Caco-2 (cell line): ENCODE data around the gene THSD8. TPM values are rescaled to one million over a fixed set of nuclear protein-coding genes. Genes with fewer than 3 reads are reported as not detected.
A peak's percentile ranks its signal among the peaks of the same experiment; 100 is the strongest.

Experiments
- BruUV-seq: library from RNA; stranded (reverse); fragments of 400-500 nt; replicated peaks from 2 replicates; lab custom pipeline; 2021; lab: Mats Ljungman, UMichigan
- CTCF ChIA-PET: fragments of 300-600 bp; sonication (Branson Sonifier 250); formaldehyde crosslinking; loops from one replicate; lab custom pipeline; 2022; ENCODE audit warnings: antibody characterized with exemption; lab: Charles Lee
- POLR2A ChIA-PET: fragments of 300-600 bp; sonication (Branson Sonifier 250); formaldehyde crosslinking; loops from one replicate; lab custom pipeline; 2022; ENCODE audit warnings: antibody characterized with exemption; lab: Charles Lee
- DNase-seq, 2 experiments: peaks; one replicate each; pipeline versions ENCODE4 v3.0.0 to v3.0.0-alpha.2; 2020 to 2022
- H3K27me3 ChIP-seq: replicated peaks from 2 replicates; pipeline ENCODE4 v1.6.0; 2011; ENCODE audit warnings: low read length; ENCODE audit not compliant: control insufficient read depth, insufficient read depth
- H3K36me3 ChIP-seq: 2 replicates; pipeline ENCODE4 v1.5.1; 2011; ENCODE audit warnings: low read length; ENCODE audit not compliant: control insufficient read depth, insufficient read depth
- H3K4me1 ChIP-seq: fragments of 250-450 bp; sonication (Bioruptor Pico); 2 replicates; pipeline ENCODE4 v1.5.1; 2020; ENCODE audit warnings: mild to moderate bottlenecking
- H3K4me3 ChIP-seq: 2 replicates; pipeline ENCODE4 v1.5.1; 2011; ENCODE audit warnings: low read depth, mild to moderate bottlenecking, control low read depth, low read length
- H3K9me3 ChIP-seq: fragments of 250-450 bp; sonication (Bioruptor Pico); 2 replicates; pipeline ENCODE4 v1.5.1; 2020; ENCODE audit warnings: mild to moderate bottlenecking, moderate library complexity
- H3K27ac Mint-ChIP-seq: one replicate; pipeline ENCODE4 v1.8.0; 2022; ENCODE audit warnings: mixed read lengths; ENCODE audit not compliant: unreplicated experiment
- H3K27me3 Mint-ChIP-seq: one replicate; pipeline ENCODE4 v1.8.0; 2022; ENCODE audit warnings: mixed read lengths; ENCODE audit not compliant: insufficient read depth, unreplicated experiment
- H3K36me3 Mint-ChIP-seq: one replicate; pipeline ENCODE4 v1.8.0; 2022; ENCODE audit warnings: mild to moderate bottlenecking, mixed read lengths; ENCODE audit not compliant: insufficient read depth, unreplicated experiment
- H3K4me1 Mint-ChIP-seq: one replicate; pipeline ENCODE4 v1.8.0; 2022; ENCODE audit warnings: low read depth, mixed read lengths; ENCODE audit not compliant: unreplicated experiment
- H3K4me3 Mint-ChIP-seq: one replicate; pipeline ENCODE4 v1.8.0; 2022; ENCODE audit warnings: mild to moderate bottlenecking, moderate library complexity, mixed read lengths; ENCODE audit not compliant: unreplicated experiment
- H3K9me3 Mint-ChIP-seq: one replicate; pipeline ENCODE4 v1.8.0; 2022; ENCODE audit warnings: mixed read lengths; ENCODE audit not compliant: unreplicated experiment
- intact Hi-C: fragments of 100-400 bp; cut with micrococcal nuclease; formaldehyde crosslinking; loops from one replicate; pipeline ENCODE4 v1.10.0; 2022; ENCODE audit not compliant: unreplicated experiment
- microRNA-seq: library from miRNA; unstranded; fragments of <30 nt; microRNA quantifications from one replicate; pipeline ENCODE4 v1.2.0, GENCODE V29; 2022
- total RNA-seq: library from RNA; stranded (reverse); gene quantifications from 2 replicates; pipeline ENCODE4 v1.2.3, GENCODE V29; 2022
- TF ChIP-seq, protein P1 (sequence below), 2 experiments: fragments of 200-600 bp in 1 of 2; IDR thresholded peaks; 1 replicate in 1 of 2; 2 replicates in 1 of 2; pipeline versions ENCODE4 v1.5.1 to v1.8.0; 2011 to 2022; ENCODE audit warnings: antibody characterized with exemption in 1 of 2, control low read depth in 1 of 2, inconsistent platforms in 1 of 2, low read depth in 1 of 2, low read length in 1 of 2, mild to moderate bottlenecking in 1 of 2, moderate library complexity in 1 of 2; ENCODE audit not compliant: insufficient read depth in 1 of 2, severe bottlenecking in 1 of 2, unreplicated experiment in 1 of 2

The THSD8 gene
- total RNA-seq, 1 experiment from 2014 or later = 25.9 TPM

DNA sequence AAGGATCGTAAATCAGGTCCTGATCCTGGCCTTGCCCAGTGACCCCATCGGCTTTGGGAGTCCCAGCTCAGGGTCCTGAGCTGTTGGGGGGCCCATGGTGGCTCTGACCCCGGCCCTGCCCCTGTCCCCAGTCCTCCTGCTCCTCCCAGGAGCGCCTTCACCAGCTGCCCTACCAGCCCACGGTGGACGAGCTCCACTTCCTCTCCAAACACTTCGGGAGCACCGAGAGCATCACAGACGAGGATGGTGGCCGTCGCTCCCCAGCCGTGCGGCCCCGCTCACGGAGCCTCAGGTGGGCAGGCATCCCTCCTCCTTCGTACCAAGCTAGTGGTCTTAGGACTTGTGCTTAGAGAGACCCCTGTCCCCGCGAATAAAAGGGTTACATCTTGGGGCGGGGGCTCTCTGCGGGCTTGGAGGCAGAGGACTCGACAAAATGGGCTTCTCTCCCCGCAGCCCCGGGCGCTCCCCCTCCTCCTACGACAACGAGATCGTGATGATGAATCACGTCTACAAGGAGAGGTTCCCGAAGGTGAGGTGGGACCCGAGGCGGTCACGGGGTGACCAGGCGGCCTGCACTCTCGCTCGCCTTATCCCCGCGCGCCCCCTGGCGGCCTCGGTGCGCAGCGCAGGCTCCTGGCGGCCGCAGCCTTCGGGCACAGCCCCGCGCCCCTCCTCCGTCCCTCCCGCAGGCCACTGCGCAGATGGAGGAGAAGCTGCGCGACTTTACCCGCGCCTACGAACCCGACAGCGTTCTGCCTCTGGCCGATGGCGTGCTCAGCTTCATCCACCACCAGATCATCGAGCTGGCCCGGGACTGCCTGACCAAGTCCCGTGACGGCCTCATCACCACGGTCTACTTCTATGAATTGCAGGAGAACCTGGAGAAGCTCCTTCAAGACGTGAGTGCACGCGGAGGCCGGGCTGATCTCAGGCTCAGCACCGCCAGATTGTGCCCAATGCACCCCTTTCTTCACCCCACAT, 45.6 kb downstream of the THSD8 start:
- DNase-seq = peak; percentile 83 to 95
- no peak overlapping the region for H3K27ac Mint-ChIP-seq
- H3K27me3 ChIP-seq = no peaks in the 10 kb centered on the region; the same call in 1 of the 2 replicates
- ChIA-PET CTCF (interaction anchor here (0.6 to 2.6 kb wide), 20 partner anchors 20 to 181 kb away, joined by 3 to 15 read pairs (median 4); partner anchors contain the start of genes GCDH, GET3, MAN2B1 and RNASEH2A), POLR2A (no interaction called here)
- TF ChIP-seq, protein P1, sequence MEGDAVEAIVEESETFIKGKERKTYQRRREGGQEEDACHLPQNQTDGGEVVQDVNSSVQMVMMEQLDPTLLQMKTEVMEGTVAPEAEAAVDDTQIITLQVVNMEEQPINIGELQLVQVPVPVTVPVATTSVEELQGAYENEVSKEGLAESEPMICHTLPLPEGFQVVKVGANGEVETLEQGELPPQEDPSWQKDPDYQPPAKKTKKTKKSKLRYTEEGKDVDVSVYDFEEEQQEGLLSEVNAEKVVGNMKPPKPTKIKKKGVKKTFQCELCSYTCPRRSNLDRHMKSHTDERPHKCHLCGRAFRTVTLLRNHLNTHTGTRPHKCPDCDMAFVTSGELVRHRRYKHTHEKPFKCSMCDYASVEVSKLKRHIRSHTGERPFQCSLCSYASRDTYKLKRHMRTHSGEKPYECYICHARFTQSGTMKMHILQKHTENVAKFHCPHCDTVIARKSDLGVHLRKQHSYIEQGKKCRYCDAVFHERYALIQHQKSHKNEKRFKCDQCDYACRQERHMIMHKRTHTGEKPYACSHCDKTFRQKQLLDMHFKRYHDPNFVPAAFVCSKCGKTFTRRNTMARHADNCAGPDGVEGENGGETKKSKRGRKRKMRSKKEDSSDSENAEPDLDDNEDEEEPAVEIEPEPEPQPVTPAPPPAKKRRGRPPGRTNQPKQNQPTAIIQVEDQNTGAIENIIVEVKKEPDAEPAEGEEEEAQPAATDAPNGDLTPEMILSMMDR (IDR thresholded peaks at IDR 0.05; ENCODE audit: insufficient read depth in 1 of 2, low read depth in 1 of 2, low read length in 1 of 2, severe bottlenecking in 1 of 2, unreplicated experiment in 1 of 2) = peak; percentile 81 to 98
- peak overlapping the region; percentile 25 for H3K4me3 ChIP-seq
- no peaks in the 10 kb centered on the region for H3K4me1 Mint-ChIP-seq
- H3K9me3 ChIP-seq = no peaks in the 10 kb centered on the region
- intact Hi-C loops = loop anchor here (5.0 kb wide), 1 partner anchor 85 kb away; no protein-coding TSS in a partner anchor
- no peaks in the 10 kb centered on the region for H3K27me3 Mint-ChIP-seq
- no TSS peak for BruUV-seq
- no peaks in the 10 kb centered on the region for H3K9me3 Mint-ChIP-seq
- no peaks in the 10 kb centered on the region for H3K4me1 ChIP-seq
- H3K4me3 Mint-ChIP-seq = peak overlapping the region; percentile 57
- H3K36me3 ChIP-seq = no peaks in the 10 kb centered on the region
- no peaks in the 10 kb centered on the region for H3K36me3 Mint-ChIP-seq

Small RNA genes lying within 50 kb of the gene (microRNA-seq; reads per million reads assigned to microRNA genes)
- gene MIR5684 (not detected), gene MIR6794 (not detected)

Other genes with a start within 250 kb of the THSD8 start
- gene ZNF490, start 191.3 kb upstream of the THSD8 start, total RNA-seq = 6.1 and 6.3 TPM in 2 replicates
- 15.2 and 18.9 TPM in 2 replicates for gene ZNF791, start 191.1 kb upstream of the THSD8 start, total RNA-seq
- 70.5 and 88.9 TPM in 2 replicates for gene MAN2B1, start 135.3 kb upstream of the THSD8 start, total RNA-seq
- 17.5 and 20.4 TPM in 2 replicates for gene WDR83, start 135.3 kb upstream of the THSD8 start, total RNA-seq
- 76.3 and 76.4 TPM in 2 replicates for gene DHPS, start 120.2 kb upstream of the THSD8 start, total RNA-seq
- 0.91 TPM in 1 of 2 replicates, not detected in the other for gene GNG14, start 114.1 kb upstream of the THSD8 start, total RNA-seq
- 8.3 and 10.6 TPM in 2 replicates for gene FBXW9, start 105.4 kb upstream of the THSD8 start, total RNA-seq
- 87.8 and 106 TPM in 2 replicates for gene TNPO2, start 78.1 kb upstream of the THSD8 start, total RNA-seq
- 164 and 169 TPM in 2 replicates for gene TRIR, start 67.4 kb upstream of the THSD8 start, total RNA-seq
- gene GET3, start 64.6 kb upstream of the THSD8 start, total RNA-seq = 55.0 and 57.1 TPM in 2 replicates
- 0.27 TPM in 1 of 2 replicates, not detected in the other for gene BEST2, start 50.3 kb upstream of the THSD8 start, total RNA-seq
- 74.2 and 80.4 TPM in 2 replicates for gene HOOK2, start 26.5 kb upstream of the THSD8 start, total RNA-seq
- 16.4 and 19.4 TPM in 2 replicates for gene JUNB, start 10.6 kb upstream of the THSD8 start, total RNA-seq
- 265 and 285 TPM in 2 replicates for gene PRDX2, start 269 bp upstream of the THSD8 start, total RNA-seq
- 30.9 and 37.6 TPM in 2 replicates for gene RNASEH2A, start 4.5 kb downstream of the THSD8 start, total RNA-seq
- not detected in 2 replicates for gene RTBDN, start 32.5 kb downstream of the THSD8 start, total RNA-seq
- gene MAST1, start 36.4 kb downstream of the THSD8 start, total RNA-seq = 0.79 and 0.91 TPM in 2 replicates
- 3.6 and 3.8 TPM in 2 replicates for gene DNASE2, start 79.4 kb downstream of the THSD8 start, total RNA-seq
- gene KLF1, start 85.1 kb downstream of the THSD8 start, total RNA-seq = not detected in 2 replicates
- 31.4 and 32.4 TPM in 2 replicates for gene GCDH, start 89.1 kb downstream of the THSD8 start, total RNA-seq
- gene SYCE2, start 117.2 kb downstream of the THSD8 start, total RNA-seq = 2.0 and 2.3 TPM in 2 replicates
- 75.9 and 88.6 TPM in 2 replicates for gene FARSA, start 131.6 kb downstream of the THSD8 start, total RNA-seq
- 707 and 767 TPM in 2 replicates for gene CALR, start 136.5 kb downstream of the THSD8 start, total RNA-seq
- 102 and 112 TPM in 2 replicates for gene RAD23A, start 143.8 kb downstream of the THSD8 start, total RNA-seq
- 39.3 and 42.7 TPM in 2 replicates for gene GADD45GIP1, start 155.2 kb downstream of the THSD8 start, total RNA-seq
- gene DAND5, start 167.5 kb downstream of the THSD8 start, total RNA-seq = not detected in 2 replicates
- gene NFIX, start 193.4 kb downstream of the THSD8 start, total RNA-seq = 0.35 and 0.82 TPM in 2 replicates